Cortex of kidney (tissue), 1 donor: ENCODE data around the gene AMPD1.

Source experiments
- DNase-seq: peaks from one replicate; lab custom pipeline; 2025; lab: John Stamatoyannopoulos, UW

Gene AMPD1

GRCh38 chr1:114700036-114700600 lies 4.8 kb upstream of the AMPD1 start:
- no peak for DNase-seq

GRCh38 chr1:114696810-114697209 lies 1.5 kb upstream of the AMPD1 start:
- DNase-seq: no peak

- DNase-seq: no peak
These were observed 621 bp downstream of the AMPD1 start for GRCh38 chr1:114694540-114695310.

GRCh38 chr1:114692947-114693346 lies 2.4 kb downstream of the AMPD1 start:
- DNase-seq: no peak

GRCh38 chr1:114691061-114691460 lies 4.3 kb downstream of the AMPD1 start:
- DNase-seq: no peak

- DNase-seq: no peak
These were observed 5.2 kb downstream of the AMPD1 start for GRCh38 chr1:114690148-114690547.

GRCh38 chr1:114688526-114688925 lies 6.8 kb downstream of the AMPD1 start:
- DNase-seq: no peak

- DNase-seq: no peak
These were observed 9.5 kb downstream of the AMPD1 start for GRCh38 chr1:114685851-114686250.

GRCh38 chr1:114677691-114678090 lies 17.7 kb downstream of the AMPD1 start:
- no peak for DNase-seq

- no peak for DNase-seq
These were observed 19.2 kb downstream of the AMPD1 start for GRCh38 chr1:114676115-114676514.

GRCh38 chr1:114671939-114672275 lies 23.4 kb downstream of the AMPD1 start:
- no peak for DNase-seq

- DNase-seq: no peak
These were observed 24.1 kb downstream of the AMPD1 start for GRCh38 chr1:114671011-114671938.

GRCh38 chr1:114670083-114671010 lies 25.0 kb downstream of the AMPD1 start:
- peak; percentile 13 for DNase-seq

- no peak for DNase-seq
These were observed 25.7 kb downstream of the AMPD1 start, which contains the start of gene DENND2C for GRCh38 chr1:114669562-114670082. Gene DENND2C (minus strand): TSS chr1:114670049. CDS start chr1:114625984, 44,065 bp downstream.

GRCh38 chr1:114668784-114669561 lies 26.4 kb downstream of the AMPD1 start:
- DNase-seq: no peak

GRCh38 chr1:114668373-114668772 lies 27.0 kb downstream of the AMPD1 start:
- no peak for DNase-seq

GRCh38 chr1:114666954-114667353 lies 28.4 kb downstream of the AMPD1 start:
- no peak for DNase-seq

- DNase-seq: no peak
These were observed 35.1 kb downstream of the AMPD1 start for GRCh38 chr1:114660238-114660637.

- DNase-seq: no peak
These were observed 43.5 kb downstream of the AMPD1 start for GRCh38 chr1:114651893-114652292.

- no peak for DNase-seq
These were observed 46.8 kb downstream of the AMPD1 start for GRCh38 chr1:114648503-114648902.

GRCh38 chr1:114641377-114641776 lies 54.0 kb downstream of the AMPD1 start:
- no peak for DNase-seq
